Erythroblast (primary cell): ENCODE measurements around the gene NBDY.

Experiments used
- GATA1 ChIP-seq: IDR thresholded peaks from 2 replicates; pipeline ENCODE4 v1.6.1; 2011; ENCODE audit warnings: low read depth, mild to moderate bottlenecking, control low read depth, low read length, moderate library complexity
- POLR2A ChIP-seq: IDR thresholded peaks from 2 replicates; pipeline ENCODE4 v1.6.1; 2011; ENCODE audit warnings: mild to moderate bottlenecking, low read length

- TF ChIP-seq POLR2A (no peak), GATA1 (no peak)
Measured at GRCh38 chrX:56782352-56782751, 53.3 kb downstream of the NBDY start.
